GM23338 (cell line): ENCODE measurements around the gene RGS6. TPM values are rescaled to one million over a fixed set of nuclear protein-coding genes. Genes with fewer than 3 reads are reported as not detected.

ENCODE experiments used
- ATAC-seq: fragments of 200-7000 bp; cut with Tn5 transposase; 3 replicates; pipeline ENCODE4 v1.9.1; 2020
- DNase-seq: peaks from one replicate; pipeline ENCODE4 v3.0.0-alpha.2; 2015; ENCODE audit warnings: low spot score
- H2AFZ ChIP-seq: fragments of 200-600 bp; sonication (generic); 2 replicates; pipeline ENCODE4 v1.8.0; 2016; ENCODE audit warnings: antibody characterized with exemption, mild to moderate bottlenecking, moderate library complexity
- H3F3A ChIP-seq: fragments of 200-600 bp; sonication (generic); replicated peaks from 2 replicates; pipeline ENCODE4 v1.8.0; 2017; ENCODE audit warnings: antibody characterized with exemption, mixed run types, low read depth
- H3K27ac ChIP-seq: fragments of 200-600 bp; sonication (generic); 2 replicates; pipeline ENCODE4 v1.6.1; 2016; ENCODE audit warnings: low read depth
- H3K27me3 ChIP-seq: fragments of 200-600 bp; sonication (generic); 2 replicates; pipeline ENCODE4 v1.8.0; 2016; ENCODE audit warnings: mild to moderate bottlenecking, mixed run types, moderate library complexity; ENCODE audit not compliant: insufficient read depth
- H3K36me3 ChIP-seq: fragments of 200-600 bp; sonication (generic); 2 replicates; pipeline ENCODE4 v1.8.0; 2016; ENCODE audit warnings: mild to moderate bottlenecking; ENCODE audit not compliant: insufficient read depth
- H3K4me1 ChIP-seq: fragments of 200-600 bp; sonication (generic); 2 replicates; pipeline ENCODE4 v1.8.0; 2016; ENCODE audit warnings: mild to moderate bottlenecking, moderate library complexity; ENCODE audit not compliant: insufficient read depth
- H3K4me2 ChIP-seq: fragments of 200-600 bp; sonication (generic); 2 replicates; pipeline ENCODE4 v1.7.1; 2017; ENCODE audit warnings: mixed run types
- H3K4me3 ChIP-seq: fragments of 200-600 bp; sonication (generic); 2 replicates; pipeline ENCODE4 v1.6.1; 2016; ENCODE audit warnings: mixed run types
- H3K79me2 ChIP-seq: fragments of 200-600 bp; sonication (generic); replicated peaks from 2 replicates; pipeline ENCODE4 v1.8.0; 2017; ENCODE audit warnings: mild to moderate bottlenecking; ENCODE audit not compliant: insufficient read depth
- H3K9me2 ChIP-seq: fragments of 200-600 bp; sonication (generic); 2 replicates; pipeline ENCODE4 v1.8.0; 2017; ENCODE audit not compliant: insufficient read depth
- H4K20me1 ChIP-seq: fragments of 200-600 bp; sonication (generic); replicated peaks from 2 replicates; pipeline ENCODE4 v1.8.0; 2017; ENCODE audit warnings: mild to moderate bottlenecking; ENCODE audit not compliant: insufficient read depth
- H3K27ac Mint-ChIP-seq: 2 replicates; pipeline ENCODE4 v1.8.0; 2020; ENCODE audit warnings: inconsistent platforms, mild to moderate bottlenecking, moderate library complexity, mixed read lengths
- H3K27me3 Mint-ChIP-seq: 3 replicates; pipeline ENCODE4 v1.8.0; 2022; ENCODE audit warnings: low read depth, mild to moderate bottlenecking, moderate library complexity, mixed read lengths, inconsistent platforms; ENCODE audit not compliant: insufficient read depth, poor library complexity
- H3K36me3 Mint-ChIP-seq: 3 replicates; pipeline ENCODE4 v1.8.0; 2021; ENCODE audit warnings: low read depth, mild to moderate bottlenecking, inconsistent platforms, moderate library complexity, mixed read lengths
- H3K4me1 Mint-ChIP-seq: 3 replicates; pipeline ENCODE4 v1.8.0; 2020; ENCODE audit warnings: mild to moderate bottlenecking, inconsistent platforms, mixed read lengths
- H3K4me3 Mint-ChIP-seq: 3 replicates; pipeline ENCODE4 v1.8.0; 2021; ENCODE audit warnings: moderate library complexity, mild to moderate bottlenecking, inconsistent platforms, mixed read lengths
- H3K9me3 Mint-ChIP-seq: 3 replicates; pipeline ENCODE4 v1.8.0; 2020; ENCODE audit warnings: moderate library complexity, mild to moderate bottlenecking, inconsistent platforms, mixed read lengths
- CREB1 ChIP-seq: fragments of 250-450 bp; sonication (Bioruptor Pico); IDR thresholded peaks from 2 replicates; pipeline ENCODE4 v1.5.0; 2020; ENCODE audit warnings: low read depth, mild to moderate bottlenecking, moderate library complexity
- CTCF ChIP-seq, 2 experiments: fragments of 200-600 bp in 1 of 2; sonication (generic) in 1 of 2; conservative IDR thresholded peaks; 2 replicates each; pipeline versions ENCODE4 v1.5.1 to v1.6.1; 2016 to 2017; ENCODE audit warnings: antibody characterized with exemption in 2 of 2, low read depth in 2 of 2, mild to moderate bottlenecking in 2 of 2, moderate library complexity in 1 of 2
- ETS1 ChIP-seq: IDR thresholded peaks from 2 replicates; pipeline ENCODE4 v1.6.1; 2016; ENCODE audit warnings: antibody characterized with exemption
- EZH2 ChIP-seq: fragments of 200-600 bp; sonication (generic); IDR thresholded peaks from one replicate; pipeline ENCODE4 v1.8.0; 2017; ENCODE audit warnings: antibody characterized with exemption, mild to moderate bottlenecking, low read depth; ENCODE audit not compliant: unreplicated experiment
- EZH2phosphoT487 ChIP-seq: fragments of 200-600 bp; sonication (generic); IDR thresholded peaks from one replicate; pipeline ENCODE4 v1.8.1; 2018; ENCODE audit warnings: antibody characterized with exemption; ENCODE audit not compliant: unreplicated experiment
- JUNB ChIP-seq: IDR thresholded peaks from one replicate; pipeline ENCODE4 v1.6.1; 2016; ENCODE audit warnings: antibody characterized with exemption; ENCODE audit not compliant: unreplicated experiment
- NANOG ChIP-seq: IDR thresholded peaks from 2 replicates; pipeline ENCODE4 v1.6.1; 2016; ENCODE audit warnings: antibody characterized with exemption, borderline replicate concordance
- POLR2AphosphoS5 ChIP-seq: IDR thresholded peaks from 2 replicates; pipeline ENCODE4 v1.6.1; 2016; ENCODE audit warnings: antibody characterized with exemption, low read depth
- REST ChIP-seq: IDR thresholded peaks from one replicate; pipeline ENCODE4 v1.6.1; 2018; ENCODE audit warnings: antibody characterized with exemption; ENCODE audit not compliant: unreplicated experiment
- STAT1 ChIP-seq: IDR thresholded peaks from one replicate; pipeline ENCODE4 v1.6.1; 2016; ENCODE audit warnings: antibody characterized with exemption; ENCODE audit not compliant: unreplicated experiment
- ZNF114 ChIP-seq: fragments of 250-450 bp; sonication (Bioruptor Pico); IDR thresholded peaks from 2 replicates; pipeline ENCODE4 v1.5.0; 2020; ENCODE audit warnings: mild to moderate bottlenecking, moderate library complexity
- ZNF331 ChIP-seq: fragments of 250-450 bp; sonication (Bioruptor Pico); IDR thresholded peaks from 2 replicates; pipeline ENCODE4 v1.5.0; 2020; ENCODE audit warnings: low read depth, mild to moderate bottlenecking, moderate library complexity
- ZNF462 ChIP-seq: fragments of 250-450 bp; sonication (Bioruptor Pico); IDR thresholded peaks from 2 replicates; pipeline ENCODE4 v1.5.0; 2020; ENCODE audit warnings: mild to moderate bottlenecking, moderate library complexity
- polyA plus RNA-seq: library from polyadenylated mRNA; unstranded; fragments of >200 nt; fragmentation: Nextera tagmentation; extraction: Ambion mirVana; gene quantifications from 2 replicates; pipeline ENCODE4 v1.2.1, GENCODE V29; 2016
- total RNA-seq: library from RNA; depleted of rRNA; stranded (reverse); fragments of >200 nt; shearing (Covaris generic); gene quantifications from 2 replicates; pipeline ENCODE4 v1.2.3, GENCODE V29; 2014

RGS6 gene
- total and polyA plus RNA-seq, 2 experiments from 2014 or later: 0.66 to 0.83 TPM

DNA sequence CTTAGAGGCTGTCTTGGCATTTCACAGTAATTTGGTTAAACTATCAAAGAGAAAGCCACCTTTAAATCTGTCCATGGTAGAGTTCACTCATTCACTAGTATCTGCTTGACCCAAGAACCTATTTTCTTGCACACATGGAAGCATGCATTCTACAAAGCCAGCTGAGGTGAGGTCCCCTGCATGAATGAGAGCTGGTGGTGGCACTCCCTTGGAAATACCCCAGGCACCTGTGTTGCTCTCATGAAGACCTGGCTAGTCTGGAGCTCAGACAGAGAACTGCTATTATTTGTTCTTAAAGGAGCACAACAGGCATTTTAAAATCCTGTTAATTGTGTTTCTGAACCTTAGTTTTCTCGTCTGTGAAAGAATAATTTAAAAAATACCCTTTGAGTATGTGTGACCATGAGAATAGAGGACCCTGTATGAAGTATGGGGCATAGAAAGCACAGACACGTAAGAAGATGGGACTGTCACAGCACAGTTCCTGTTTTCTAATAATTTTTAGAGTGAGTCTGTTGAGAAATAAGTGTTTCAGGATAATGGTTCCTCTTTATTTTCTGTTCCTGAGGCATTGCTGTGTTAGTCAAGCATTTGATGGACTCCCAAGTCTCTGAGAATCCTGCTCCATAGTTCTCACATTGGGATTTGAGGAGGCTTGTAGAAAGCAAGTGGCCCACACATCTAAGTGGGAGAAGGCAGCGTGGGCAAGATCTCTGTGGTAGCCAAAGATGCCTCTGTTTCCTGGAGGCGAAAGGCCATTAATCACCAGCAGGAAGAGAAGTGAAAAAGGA, 10.9 kb downstream of the RGS6 start:
- no peaks in the 10 kb centered on the region for H4K20me1 ChIP-seq
- no peak overlapping the region for H3K4me3 Mint-ChIP-seq
- no peaks in the 10 kb centered on the region for H3K79me2 ChIP-seq
- no peak for ATAC-seq
- H3K4me1 ChIP-seq: no peaks in the 10 kb centered on the region
- no peak for TF ChIP-seq CREB1 (CRISPR knock-in tag)
- no peak for TF ChIP-seq REST
- no peak for TF ChIP-seq ZNF462
- TF ChIP-seq CTCF (conservative IDR thresholded peaks at IDR 0.05; ENCODE audit: low read depth in 2 of 2): no peak
- TF ChIP-seq EZH2phosphoT487: no peak
- TF ChIP-seq ETS1: no peak
- TF ChIP-seq EZH2: no peak
- no peak for TF ChIP-seq ZNF331 (CRISPR knock-in tag)
- no peak for TF ChIP-seq STAT1
- TF ChIP-seq ZNF114: no peak
- TF ChIP-seq JUNB: no peak
- no peak for TF ChIP-seq NANOG
- TF ChIP-seq POLR2AphosphoS5: no peak
- no peaks in the 10 kb centered on the region for H3F3A ChIP-seq
- no peak overlapping the region for H3K4me2 ChIP-seq
- DNase-seq: no peak
- H3K27me3 ChIP-seq: no peaks in the 10 kb centered on the region
- H3K27me3 Mint-ChIP-seq: no peaks in the 10 kb centered on the region
- no peak overlapping the region for H3K27ac ChIP-seq
- H3K9me3 Mint-ChIP-seq: peaks cover 10% of the 10 kb centered on the region
- no peak overlapping the region; the same call in 1 of the 2 replicates for H2AFZ ChIP-seq
- peaks cover 3% of the 10 kb centered on the region; the same call in 2 of the 3 replicates for H3K36me3 Mint-ChIP-seq
- H3K4me1 Mint-ChIP-seq: no peaks in the 10 kb centered on the region; the same call in 2 of the 3 replicates
- no peak overlapping the region for H3K4me3 ChIP-seq
- H3K27ac Mint-ChIP-seq: no peak overlapping the region
- no peaks in the 10 kb centered on the region for H3K36me3 ChIP-seq
- peaks cover 4% of the 10 kb centered on the region; the same call in 1 of the 2 replicates for H3K9me2 ChIP-seq
